Measurements from ENCODE around the gene TNIK. TPM values are rescaled to one million over a fixed set of nuclear protein-coding genes. Genes with fewer than 3 reads are reported as not detected.

The TNIK gene
- polyA plus RNA-seq, 3 donors = 18.0 to 22.5 (median 18.9) TPM

DNA sequence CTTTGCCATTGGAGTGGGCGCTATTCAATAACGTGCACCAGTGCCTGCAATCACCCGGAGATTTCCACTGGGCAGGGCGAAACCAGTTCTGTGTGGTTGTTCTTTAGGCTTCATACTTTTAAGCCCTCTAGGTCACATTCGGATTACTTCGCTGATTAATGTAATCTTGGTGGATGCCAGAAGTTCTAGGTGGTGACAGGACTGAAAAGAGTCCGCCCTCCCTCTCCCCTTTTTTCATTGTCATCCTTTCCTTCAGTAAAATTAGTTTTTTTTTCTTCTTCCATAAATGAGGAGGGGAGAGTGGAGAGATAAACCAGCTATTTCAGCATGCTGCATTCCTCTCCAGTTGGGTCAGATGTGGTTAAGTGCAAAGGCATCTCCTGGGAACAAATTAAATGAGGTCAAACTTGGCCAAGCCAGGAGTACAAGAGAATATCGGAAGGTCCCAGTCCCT lies 431.4 kb downstream of the TNIK start:
- no peak for DNase-seq (ENCODE audit: extremely low read depth in 1 of 11, low read depth in 9 of 11, low spot score in 4 of 11)

GRCh38 chr3:171028025-171028778 lies 432.0 kb downstream of the TNIK start:
- peak in 9 of 11 donors; percentile 29 to 69 (median 39) for DNase-seq (ENCODE audit: extremely low read depth in 1 of 11, low read depth in 9 of 11, low spot score in 4 of 11)

- DNase-seq (ENCODE audit: extremely low read depth in 1 of 11, low read depth in 9 of 11, low spot score in 4 of 11) = peak in 1 of 11 donors; percentile 33
These were observed 433.5 kb downstream of the TNIK start, which contains the start of gene SLC2A2 for GRCh38 chr3:171026597-171027293. TSS of gene SLC2A2 (minus strand) at chr3:171026720. CDS start at chr3:171026670, 50 bp downstream.

- DNase-seq (ENCODE audit: extremely low read depth in 1 of 11, low read depth in 9 of 11, low spot score in 4 of 11) = no peak
These were observed 436.6 kb downstream of the TNIK start for GRCh38 chr3:171023566-171023965.

DNA sequence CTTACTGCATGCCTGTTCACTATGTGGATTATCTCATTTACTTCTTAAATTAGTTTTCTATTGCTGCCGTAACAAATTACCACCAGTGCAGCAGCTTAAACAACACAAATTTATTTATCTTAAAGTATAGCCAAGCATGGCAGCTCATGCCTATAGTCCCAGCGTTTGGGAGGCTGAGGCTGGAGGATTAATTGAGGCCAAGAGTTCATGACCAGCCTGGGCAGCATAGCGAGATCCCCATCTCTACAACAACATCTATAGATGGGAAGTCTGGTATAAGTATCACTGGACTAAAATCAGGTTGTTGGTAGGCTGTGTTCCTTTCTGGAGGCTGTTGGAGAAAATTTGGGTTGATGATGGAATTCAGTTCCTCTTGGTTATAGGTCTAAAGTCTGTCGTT lies 438.8 kb downstream of the TNIK start:
- DNase-seq (ENCODE audit: extremely low read depth in 1 of 11, low read depth in 9 of 11, low spot score in 4 of 11) = no peak

GRCh38 chr3:171018156-171018935 lies 441.9 kb downstream of the TNIK start:
- DNase-seq (ENCODE audit: extremely low read depth in 1 of 11, low read depth in 9 of 11, low spot score in 4 of 11) = no peak

DNA sequence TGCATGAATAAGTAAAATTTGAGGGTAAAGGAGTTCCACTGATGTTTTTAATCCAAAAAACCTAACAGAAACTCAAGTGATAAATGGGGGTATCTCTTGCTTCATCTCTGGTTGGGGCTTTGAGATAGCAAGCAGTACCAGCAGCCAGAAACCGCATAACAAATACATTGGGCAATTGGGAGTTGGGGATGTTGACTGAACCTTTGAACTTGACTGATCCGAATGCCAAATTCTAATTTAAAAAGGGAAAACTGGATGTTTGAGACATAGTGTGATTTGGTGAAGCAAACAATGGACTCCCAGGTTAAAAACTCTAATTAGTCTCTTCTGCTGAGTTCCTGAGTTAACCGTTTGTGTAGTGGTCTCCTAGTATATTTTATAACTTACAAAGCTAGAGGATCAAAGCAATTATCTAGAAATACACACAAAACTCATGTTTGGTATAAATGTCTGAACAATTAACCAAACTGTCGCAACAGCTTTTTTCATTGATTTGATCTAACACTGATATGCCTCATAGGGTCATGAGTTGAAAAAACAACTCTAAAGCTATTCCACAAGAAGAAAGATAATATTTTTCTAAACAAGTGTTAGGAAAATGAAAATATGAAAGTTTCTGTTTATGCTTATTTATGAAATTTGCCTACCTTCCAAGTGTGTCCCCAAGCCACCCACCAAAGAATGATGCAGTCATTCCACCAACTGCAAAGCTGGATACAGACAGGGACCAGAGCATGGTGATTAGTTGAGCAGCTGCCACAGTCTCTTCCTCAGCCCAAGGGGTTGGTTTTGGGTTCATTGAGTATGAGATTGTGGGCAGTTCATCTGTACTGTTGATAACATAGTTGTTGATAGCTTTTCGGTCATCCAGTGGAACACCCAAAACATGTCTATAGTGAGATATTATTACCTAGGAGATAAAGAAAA lies 446.1 kb downstream of the TNIK start:
- no peak for DNase-seq (ENCODE audit: extremely low read depth in 1 of 11, low read depth in 9 of 11, low spot score in 4 of 11)

GRCh38 chr3:171011873-171012336 lies 448.3 kb downstream of the TNIK start:
- no peak for DNase-seq (ENCODE audit: extremely low read depth in 1 of 11, low read depth in 9 of 11, low spot score in 4 of 11)
